K562 (cell line): ENCODE data around the gene ZNF860. TPM values are rescaled to one million over a fixed set of nuclear protein-coding genes. Genes with fewer than 3 reads are reported as not detected.

Experiments used
- ATAC-seq: fragments of 200-7000 bp; cut with Tn5 transposase; 3 replicates; pipeline ENCODE4 v1.9.1; 2020; ENCODE audit warnings: moderate library complexity
- BruUV-seq: library from RNA; stranded (reverse); fragments of 400-500 nt; replicated peaks from 2 replicates; lab custom pipeline; 2021; lab: Mats Ljungman, UMichigan
- CTCF ChIA-PET: fragments of 300-600 bp; formaldehyde crosslinking; extraction: SDS; loops from one replicate; lab custom pipeline; 2021; ENCODE audit warnings: low intra/inter-chr PET ratio; lab: Yijun Ruan, JAX
- POLR2A ChIA-PET: fragments of 300-600, 350-650 bp; sonication (Branson Sonifier 250); formaldehyde crosslinking; extraction: SDS; loops from one replicate; lab custom pipeline; 2021; ENCODE audit warnings: antibody characterized with exemption, inconsistent platforms; lab: Yijun Ruan, JAX
- DNase-seq, 4 experiments: peaks; one replicate each; pipeline versions ENCODE4 v3.0.0 to v3.0.0-alpha.2; 2011 to 2018; ENCODE audit warnings: low spot score in 3 of 4, mixed read lengths in 3 of 4; ENCODE audit errors: extremely low read depth in 1 of 4
- FAIRE-seq: peaks from 2 replicates; lab custom pipeline; 2011; peaks lifted over from hg19 to GRCh38; lab: Jason Lieb, UNC
- H2AFZ ChIP-seq: 2 replicates; pipeline ENCODE4 v1.6.0; 2011; ENCODE audit warnings: low read depth, low read length, control low read depth, inconsistent platforms
- H3K27ac ChIP-seq: fragments of 200-600 bp; 3 replicates; pipeline ENCODE4 v1.8.0; 2011; ENCODE audit warnings: low read depth, mild to moderate bottlenecking, control low read depth, inconsistent platforms, low read length, moderate library complexity, mixed read lengths; ENCODE audit errors: extremely low read depth
- H3K27me3 ChIP-seq, 2 experiments: fragments of 300-600 bp in 1 of 2; 2 replicates in 1 of 2; 3 replicates in 1 of 2; pipeline versions ENCODE4 v1.6.0 to v1.8.0; 2011; ENCODE audit warnings: inconsistent platforms in 2 of 2, low read length in 2 of 2, mild to moderate bottlenecking in 1 of 2, mixed read lengths in 1 of 2, moderate library complexity in 1 of 2; ENCODE audit not compliant: control insufficient read depth in 2 of 2, insufficient read depth in 2 of 2
- H3K36me3 ChIP-seq: fragments of 300-600 bp; 3 replicates; pipeline ENCODE4 v1.8.0; 2011; ENCODE audit warnings: mild to moderate bottlenecking, low read length, inconsistent platforms; ENCODE audit not compliant: control insufficient read depth, insufficient read depth
- H3K4me1 ChIP-seq, 2 experiments: fragments of 200-600 bp in 1 of 2; replicated peaks in 1 of 2; 2 replicates in 1 of 2; 3 replicates in 1 of 2; pipeline versions ENCODE4 v1.5.1 to v1.8.0; 2011; ENCODE audit warnings: inconsistent platforms in 2 of 2, low read length in 2 of 2, mild to moderate bottlenecking in 1 of 2, mixed read lengths in 1 of 2, moderate library complexity in 1 of 2; ENCODE audit not compliant: control insufficient read depth in 2 of 2, insufficient read depth in 2 of 2
- H3K4me2 ChIP-seq: 2 replicates; pipeline ENCODE4 v1.6.1; 2011; ENCODE audit warnings: low read length, control low read depth, inconsistent platforms, mixed read lengths; ENCODE audit not compliant: insufficient read depth
- H3K4me3 ChIP-seq: fragments of 200-600 bp; sonication (generic), shearing (Covaris generic); 2 replicates; pipeline ENCODE4 v1.5.1; 2016; ENCODE audit warnings: control low read depth, inconsistent platforms
- H3K79me2 ChIP-seq: fragments of 200-600 bp; 3 replicates; pipeline ENCODE4 v1.8.0; 2011; ENCODE audit warnings: low read length, inconsistent platforms; ENCODE audit not compliant: control insufficient read depth, insufficient read depth
- H3K9ac ChIP-seq, 2 experiments: 2 replicates each; pipeline versions ENCODE4 v1.6.0 to v1.6.1; 2011; ENCODE audit warnings: low read depth in 2 of 2, low read length in 2 of 2, control low read depth in 1 of 2, inconsistent platforms in 1 of 2, mild to moderate bottlenecking in 1 of 2, mixed read lengths in 1 of 2; ENCODE audit not compliant: insufficient read depth in 1 of 2
- H3K9me1 ChIP-seq: one replicate; pipeline ENCODE4 v1.6.0; 2011; ENCODE audit warnings: inconsistent platforms, mild to moderate bottlenecking, low read length, moderate library complexity; ENCODE audit not compliant: control insufficient read depth, insufficient read depth
- H3K9me3 ChIP-seq: replicated peaks from 2 replicates; pipeline ENCODE4 v1.5.1; 2011; ENCODE audit warnings: low read depth, low read length, inconsistent platforms; ENCODE audit not compliant: control insufficient read depth, insufficient read depth
- H4K20me1 ChIP-seq: replicated peaks from 2 replicates; pipeline ENCODE4 v1.6.1; 2011; ENCODE audit warnings: low read length, inconsistent platforms, mixed read lengths; ENCODE audit not compliant: control insufficient read depth, insufficient read depth
- ATF1 ChIP-seq, 2 experiments: fragments of 450-650 bp in 1 of 2; IDR thresholded peaks; 2 replicates each; pipeline ENCODE4 v1.6.1; 2016; ENCODE audit warnings: missing compliant biosample characterization in 1 of 2, missing genetic modification characterization in 1 of 2
- ATF7 ChIP-seq: fragments of 450-650 bp; IDR thresholded peaks from 2 replicates; pipeline ENCODE4 v1.7.1; 2014; ENCODE audit warnings: mild to moderate bottlenecking, moderate library complexity
- ETV6 ChIP-seq, 3 experiments: fragments of 150-350 bp in 1 of 3; sonication (generic) in 1 of 3; formaldehyde crosslinking in 1 of 3; IDR thresholded peaks; 2 replicates each; pipeline versions ENCODE4 v1.6.1 to v1.8.0; 2014 to 2022; ENCODE audit warnings: borderline replicate concordance in 2 of 3, low read depth in 2 of 3, antibody characterized with exemption in 1 of 3, low read length in 1 of 3, mild to moderate bottlenecking in 1 of 3, missing genetic modification reagents in 1 of 3
- HCFC1 ChIP-seq: IDR thresholded peaks from 2 replicates; pipeline ENCODE4 v1.6.1; 2012; ENCODE audit warnings: low read depth, low read length, improper control_type of control experiment
- MAFK ChIP-seq: IDR thresholded peaks from 2 replicates; pipeline ENCODE4 v1.6.1; 2011; ENCODE audit warnings: low read length, improper control_type of control experiment
- MED1 ChIP-seq: sonication (generic); formaldehyde crosslinking; IDR thresholded peaks from 2 replicates; pipeline ENCODE4 v1.8.1; 2023; ENCODE audit warnings: missing genetic modification reagents, borderline replicate concordance
- MYC ChIP-seq, 2 experiments: fragments of 250-450 bp in 1 of 2; sonication (Bioruptor Pico) in 1 of 2; IDR thresholded peaks; 2 replicates each; pipeline versions ENCODE4 v1.5.1 to v1.6.1; 2012 to 2021; ENCODE audit warnings: low read depth in 2 of 2, borderline replicate concordance in 1 of 2, improper control_type of control experiment in 1 of 2, low read length in 1 of 2, mild to moderate bottlenecking in 1 of 2, moderate library complexity in 1 of 2
- NEUROD1 ChIP-seq: fragments of 150-350 bp; IDR thresholded peaks from 2 replicates; pipeline ENCODE4 v1.6.1; 2014; ENCODE audit warnings: borderline replicate concordance, low read length, low read depth; ENCODE audit not compliant: partially characterized antibody
- ZFX ChIP-seq: sonication (generic); formaldehyde crosslinking; IDR thresholded peaks from 2 replicates; pipeline ENCODE4 v1.8.0; 2022; ENCODE audit warnings: mild to moderate bottlenecking, missing genetic modification reagents, moderate library complexity
- WGBS: fragments of 100-300 bp; shearing (Covaris generic); methylation state at CpG from one replicate; pipeline ENCODE4 v1.1.6; 2016; ENCODE audit warnings: low coverage, mixed read lengths; ENCODE audit not compliant: insufficient coverage; ENCODE audit errors: missing lambda C conversion rate; 5-methylcytosine and 5-hydroxymethylcytosine counted together
- in situ Hi-C: fragments of 300-500 bp; cut with MboI; formaldehyde crosslinking; loops from 4 replicates; pipeline ENCODE4 v1.15.0; 2018; ENCODE audit warnings: inconsistent platforms, mixed read lengths
- intact Hi-C: fragments of 100-400 bp; cut with micrococcal nuclease; formaldehyde crosslinking; loops from 2 replicates; pipeline ENCODE4 v1.14.2; 2022
- polyA plus RNA-seq, 8 experiments: library from polyadenylated mRNA; depleted of rRNA in 4 of 8; stranded (reverse) in 5 of 8; unstranded in 3 of 8; fragments of >200 nt; fragmentation: Nextera tagmentation in 2 of 8; fragmentation: Illumina TruSeq in 1 of 8; extraction: Ambion mirVana in 2 of 8; extraction: Trizol in 1 of 8; gene quantifications; 2 replicates each; pipeline versions ENCODE4 v1.2.1 to v1.2.3, GENCODE V29; 2011 to 2014; ENCODE audit warnings: inconsistent platforms in 1 of 8, missing spikeins in 1 of 8
- total RNA-seq, 7 experiments: library from RNA; depleted of rRNA in 6 of 7; stranded (reverse); fragments of >200 nt in 6 of 7; fragmentation: Illumina TruSeq in 2 of 7; extraction: Trizol in 2 of 7; gene quantifications; 2 replicates each; pipeline versions ENCODE4 v1.2.1 to v1.2.3, GENCODE V29; 2011 to 2021; ENCODE audit warnings: low replicate concordance in 1 of 7
- TF ChIP-seq, protein P1 (sequence below), 2 experiments: fragments of 450-650 bp in 1 of 2; sonication (generic) in 1 of 2; formaldehyde crosslinking in 1 of 2; IDR thresholded peaks; 2 replicates each; pipeline versions ENCODE4 v1.7.1 to v1.9.0; 2016 to 2022; ENCODE audit warnings: inconsistent platforms in 1 of 2, mild to moderate bottlenecking in 1 of 2, missing genetic modification reagents in 1 of 2

ZNF860 gene
- total and polyA plus RNA-seq, 9 of the 15 experiments (the other 6 are each of a cell fraction or from before 2014, with no cell fraction given) = not detected

DNA sequence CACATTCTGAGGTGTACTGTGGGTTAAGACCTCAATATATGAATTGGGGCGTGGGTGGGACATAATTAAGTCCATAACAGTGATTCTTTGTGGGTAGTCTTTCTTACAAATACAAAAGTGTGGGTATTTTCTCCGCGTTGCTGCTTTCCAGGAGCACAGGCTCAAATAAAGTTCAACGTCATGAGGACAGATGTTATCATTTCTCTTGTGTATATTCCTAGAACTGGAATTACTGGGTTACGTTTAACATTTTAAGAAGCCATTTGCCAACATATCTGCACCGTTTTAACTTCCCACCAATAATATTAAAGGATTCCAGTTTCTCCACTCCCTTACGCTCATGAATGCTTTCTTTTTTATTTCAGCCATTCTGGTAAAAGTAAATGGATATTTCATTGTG is 39.6 kb downstream of the ZNF860 start:
- FAIRE-seq (no peak), ATAC-seq (no peak), DNase-seq (no peak)
- H3K27me3 ChIP-seq = no peaks in the 10 kb centered on the region
- H4K20me1 ChIP-seq = no peaks in the 10 kb centered on the region
- no TSS peak for BruUV-seq
- POLR2A ChIA-PET = no interaction called here
- no peaks in the 10 kb centered on the region for H3K9me1 ChIP-seq
- 0 out of 2 replicates have a peak overlapping the region, but pooled peaks have one; percentile 10 for H2AFZ ChIP-seq
- WGBS = 4% methylated on average over 7 of the region's 7 CpGs
- H3K36me3 ChIP-seq = no peaks in the 10 kb centered on the region
- TF ChIP-seq, protein P1, sequence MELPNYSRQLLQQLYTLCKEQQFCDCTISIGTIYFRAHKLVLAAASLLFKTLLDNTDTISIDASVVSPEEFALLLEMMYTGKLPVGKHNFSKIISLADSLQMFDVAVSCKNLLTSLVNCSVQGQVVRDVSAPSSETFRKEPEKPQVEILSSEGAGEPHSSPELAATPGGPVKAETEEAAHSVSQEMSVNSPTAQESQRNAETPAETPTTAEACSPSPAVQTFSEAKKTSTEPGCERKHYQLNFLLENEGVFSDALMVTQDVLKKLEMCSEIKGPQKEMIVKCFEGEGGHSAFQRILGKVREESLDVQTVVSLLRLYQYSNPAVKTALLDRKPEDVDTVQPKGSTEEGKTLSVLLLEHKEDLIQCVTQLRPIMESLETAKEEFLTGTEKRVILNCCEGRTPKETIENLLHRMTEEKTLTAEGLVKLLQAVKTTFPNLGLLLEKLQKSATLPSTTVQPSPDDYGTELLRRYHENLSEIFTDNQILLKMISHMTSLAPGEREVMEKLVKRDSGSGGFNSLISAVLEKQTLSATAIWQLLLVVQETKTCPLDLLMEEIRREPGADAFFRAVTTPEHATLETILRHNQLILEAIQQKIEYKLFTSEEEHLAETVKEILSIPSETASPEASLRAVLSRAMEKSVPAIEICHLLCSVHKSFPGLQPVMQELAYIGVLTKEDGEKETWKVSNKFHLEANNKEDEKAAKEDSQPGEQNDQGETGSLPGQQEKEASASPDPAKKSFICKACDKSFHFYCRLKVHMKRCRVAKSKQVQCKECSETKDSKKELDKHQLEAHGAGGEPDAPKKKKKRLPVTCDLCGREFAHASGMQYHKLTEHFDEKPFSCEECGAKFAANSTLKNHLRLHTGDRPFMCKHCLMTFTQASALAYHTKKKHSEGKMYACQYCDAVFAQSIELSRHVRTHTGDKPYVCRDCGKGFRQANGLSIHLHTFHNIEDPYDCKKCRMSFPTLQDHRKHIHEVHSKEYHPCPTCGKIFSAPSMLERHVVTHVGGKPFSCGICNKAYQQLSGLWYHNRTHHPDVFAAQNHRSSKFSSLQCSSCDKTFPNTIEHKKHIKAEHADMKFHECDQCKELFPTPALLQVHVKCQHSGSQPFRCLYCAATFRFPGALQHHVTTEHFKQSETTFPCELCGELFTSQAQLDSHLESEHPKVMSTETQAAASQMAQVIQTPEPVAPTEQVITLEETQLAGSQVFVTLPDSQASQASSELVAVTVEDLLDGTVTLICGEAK (IDR thresholded peaks at IDR 0.05) = peak; percentile 71; the same call in 1 of the 2 replicates
- TF ChIP-seq, protein P1 (CRISPR knock-in tag; IDR thresholded peaks at IDR 0.05) = no peak
- no peak for TF ChIP-seq ATF1 (CRISPR knock-in tag; IDR thresholded peaks at IDR 0.05)
- peak; percentile 33; the same call in 1 of the 2 replicates for TF ChIP-seq ATF1 (tag; IDR thresholded peaks at IDR 0.05)
- no peak for TF ChIP-seq HCFC1
- TF ChIP-seq MAFK = no peak
- no peak for TF ChIP-seq NEUROD1
- no peak for TF ChIP-seq ETV6 (IDR thresholded peaks at IDR 0.05; ENCODE audit: borderline replicate concordance in 1 of 2, low read depth in 2 of 2, low read length in 1 of 2)
- no peak for TF ChIP-seq ETV6 (CRISPR knock-in tag; IDR thresholded peaks at IDR 0.05; ENCODE audit: borderline replicate concordance)
- peak; percentile 28; the same call in 1 of the 2 replicates for TF ChIP-seq ATF7
- TF ChIP-seq MED1 (CRISPR knock-in tag) = no peak
- no peak for TF ChIP-seq ZFX
- no peak for TF ChIP-seq MYC (IDR thresholded peaks at IDR 0.05; ENCODE audit: low read depth, low read length)
- no peak for TF ChIP-seq MYC (CRISPR knock-in tag; IDR thresholded peaks at IDR 0.05; ENCODE audit: borderline replicate concordance, low read depth)
- intact Hi-C loops = no loop called here
- no peak overlapping the region for H3K27ac ChIP-seq
- no peak overlapping the region for H3K4me3 ChIP-seq
- H3K4me2 ChIP-seq = no peak overlapping the region; the same call in 1 of the 2 replicates
- in situ Hi-C loops = loop anchor here (5.0 kb wide), 1 partner anchor 116 kb away; no protein-coding TSS in a partner anchor
- H3K9ac ChIP-seq = no peak overlapping the region
- H3K79me2 ChIP-seq = no peaks in the 10 kb centered on the region
- H3K4me1 ChIP-seq = peaks cover 0 to 4% of the 10 kb centered on the region in 2 experiments; a peak in 1 of 5 replicates
- CTCF ChIA-PET = no interaction called here
- H3K9me3 ChIP-seq = no peaks in the 10 kb centered on the region
